OCI-LY3 (cell line): ENCODE measurements around the gene BMAL1.

Experiments
- H2AFZ ChIP-seq: fragments of 200-600, 300-600 bp; shearing (Covaris generic); 2 replicates; pipeline ENCODE4 v1.6.0; 2014; ENCODE audit warnings: antibody characterized with exemption, low read depth, low read length
- H3K27ac ChIP-seq: fragments of 200-600, 300-600 bp; sonication (generic); 2 replicates; pipeline ENCODE4 v1.5.1; 2014; ENCODE audit warnings: mild to moderate bottlenecking, low read length, moderate library complexity, mixed read lengths
- H3K27me3 ChIP-seq: fragments of 200-600, 300-600 bp; sonication (generic); 2 replicates; pipeline ENCODE4 v1.6.1; 2014; ENCODE audit warnings: low read depth, low read length, mixed read lengths
- H3K36me3 ChIP-seq: fragments of 200-600, 300-600 bp; sonication (generic); replicated peaks from 2 replicates; pipeline ENCODE3; 2014; ENCODE audit warnings: low read depth, low read length, mixed read lengths
- H3K4me1 ChIP-seq: fragments of 300-600, 200-600 bp; sonication (generic); 2 replicates; pipeline ENCODE4 v1.6.1; 2014; ENCODE audit warnings: low read length, mixed read lengths
- H3K4me2 ChIP-seq: fragments of 200-600, 300-600 bp; sonication (generic); 2 replicates; pipeline ENCODE4 v1.6.1; 2014; ENCODE audit warnings: low read length, mixed read lengths
- H3K4me3 ChIP-seq: fragments of 300-600, 200-600 bp; sonication (generic); 2 replicates; pipeline ENCODE4 v1.5.1; 2014; ENCODE audit warnings: antibody characterized with exemption, mild to moderate bottlenecking, low read length, moderate library complexity
- H3K79me2 ChIP-seq: fragments of 300-600, 200-600 bp; shearing (Covaris generic); 2 replicates; pipeline ENCODE4 v1.6.1; 2014; ENCODE audit warnings: mild to moderate bottlenecking, low read length, mixed read lengths
- H3K9ac ChIP-seq: fragments of 300-600, 200-600 bp; shearing (Covaris generic); 2 replicates; pipeline ENCODE4 v1.6.0; 2014; ENCODE audit warnings: mild to moderate bottlenecking, low read length, moderate library complexity
- H3K9me3 ChIP-seq: fragments of 200-600, 300-600 bp; shearing (Covaris generic); 2 replicates; pipeline ENCODE4 v1.6.1; 2014; ENCODE audit warnings: low read length, mixed read lengths; ENCODE audit not compliant: insufficient read depth
- H4K20me1 ChIP-seq: fragments of 200-600, 300-600 bp; sonication (generic); 2 replicates; pipeline ENCODE4 v1.6.1; 2016; ENCODE audit warnings: low read length, mixed read lengths; ENCODE audit not compliant: insufficient read depth
- CTCF ChIP-seq: fragments of 200-600, 300-600 bp; sonication (generic); IDR thresholded peaks from 2 replicates; pipeline ENCODE4 v1.5.1; 2014; ENCODE audit warnings: antibody characterized with exemption, low read length, low read depth
- EZH2phosphoT487 ChIP-seq: fragments of 200-600 bp; shearing (Covaris generic); IDR thresholded peaks from 2 replicates; pipeline ENCODE4 v1.6.1; 2018; ENCODE audit warnings: antibody characterized with exemption, mixed run types, low read depth

Gene BMAL1

GRCh38 chr11:13288375-13289029, 10.9 kb downstream of the BMAL1 start:
- Histone ChIP-seq H3K4me1 (no peaks in the 10 kb centered on the region), H3K4me2 (no peak overlapping the region), H3K9ac (no peak overlapping the region), H3K36me3 (no peaks in the 10 kb centered on the region), H2AFZ (no peak overlapping the region), H3K79me2 (no peaks in the 10 kb centered on the region), H3K9me3 (no peaks in the 10 kb centered on the region), H3K27me3 (peaks cover 13% of the 10 kb centered on the region; the same call in 1 of the 2 replicates), H4K20me1 (no peaks in the 10 kb centered on the region), H3K27ac (no peak overlapping the region), H3K4me3 (no peak overlapping the region)
- TF ChIP-seq CTCF = no peak
- TF ChIP-seq EZH2phosphoT487 = no peak

GRCh38 chr11:13289081-13289480, 11.5 kb downstream of the BMAL1 start:
- Histone ChIP-seq H4K20me1 (no peaks in the 10 kb centered on the region), H3K4me2 (no peak overlapping the region)

GRCh38 chr11:13290221-13290980, 12.8 kb downstream of the BMAL1 start:
- Histone ChIP-seq H3K9ac (no peak overlapping the region), H3K9me3 (no peaks in the 10 kb centered on the region), H3K4me1 (no peaks in the 10 kb centered on the region), H3K4me3 (no peak overlapping the region), H3K4me2 (no peak overlapping the region), H4K20me1 (no peaks in the 10 kb centered on the region), H3K27ac (no peak overlapping the region), H2AFZ (no peak overlapping the region), H3K27me3 (peaks cover 13% of the 10 kb centered on the region; the same call in 1 of the 2 replicates), H3K79me2 (no peaks in the 10 kb centered on the region), H3K36me3 (no peaks in the 10 kb centered on the region)
- no peak for TF ChIP-seq EZH2phosphoT487
- no peak for TF ChIP-seq CTCF

More at GRCh38 chr11:13289081-13289480, 11.5 kb downstream of the BMAL1 start:
- Histone ChIP-seq H2AFZ (no peak overlapping the region), H3K36me3 (no peaks in the 10 kb centered on the region), H3K79me2 (no peaks in the 10 kb centered on the region), H3K27me3 (peaks cover 13% of the 10 kb centered on the region; the same call in 1 of the 2 replicates), H3K4me1 (no peaks in the 10 kb centered on the region), H3K4me3 (no peak overlapping the region), H3K9ac (no peak overlapping the region), H3K9me3 (no peaks in the 10 kb centered on the region), H3K27ac (no peak overlapping the region)
- no peak for TF ChIP-seq EZH2phosphoT487
- TF ChIP-seq CTCF = no peak

- Histone ChIP-seq H4K20me1 (no peaks in the 10 kb centered on the region), H3K4me1 (no peaks in the 10 kb centered on the region), H3K9ac (no peak overlapping the region)
Observed at GRCh38 chr11:13291361-13291760, 13.8 kb downstream of the BMAL1 start.

More at GRCh38 chr11:13291361-13291760, 13.8 kb downstream of the BMAL1 start:
- H3K27me3 ChIP-seq = peaks cover 13% of the 10 kb centered on the region; the same call in 1 of the 2 replicates
- H3K4me2 ChIP-seq = no peak overlapping the region
- no peaks in the 10 kb centered on the region for H3K36me3 ChIP-seq
- no peak overlapping the region for H3K4me3 ChIP-seq
- TF ChIP-seq EZH2phosphoT487 = no peak
- TF ChIP-seq CTCF = no peak
- no peak overlapping the region for H2AFZ ChIP-seq
- no peaks in the 10 kb centered on the region for H3K79me2 ChIP-seq
- H3K9me3 ChIP-seq = no peaks in the 10 kb centered on the region
- H3K27ac ChIP-seq = no peak overlapping the region
